Prostate gland (tissue), 2 donors: Measurements from ENCODE around the gene ATPAF2.

Experiments used
- CTCF ChIP-seq, 4 experiments: fragments of 200-600 bp in 2 of 4; fragments of 450-650 bp in 2 of 4; sonication (generic) in 2 of 4; IDR thresholded peaks; 1 replicate in 3 of 4; 2 replicates in 1 of 4; pipeline ENCODE4 v1.5.1; 2016 to 2019; ENCODE audit warnings: antibody characterized with exemption in 4 of 4, mild to moderate bottlenecking in 2 of 4, moderate library complexity in 2 of 4
- POLR2A ChIP-seq: fragments of 450-650 bp; IDR thresholded peaks from one replicate; pipeline ENCODE4 v1.6.1; 2016; ENCODE audit warnings: antibody characterized with exemption, mild to moderate bottlenecking
- POLR2AphosphoS5 ChIP-seq: sonication (generic); formaldehyde crosslinking; IDR thresholded peaks from one replicate; pipeline ENCODE4 v1.6.1; 2017; ENCODE audit warnings: antibody characterized with exemption

- TF ChIP-seq CTCF (IDR thresholded peaks at IDR 0.05) (no peak), POLR2A (no peak), POLR2AphosphoS5 (no peak)
Measured at GRCh38 chr17:17989081-17989480, 49.9 kb downstream of the ATPAF2 start.
